ENCODE data around the gene PPTC7. TPM values are rescaled to one million over a fixed set of nuclear protein-coding genes. Genes with fewer than 3 reads are reported as not detected.

PPTC7 gene, protein sequence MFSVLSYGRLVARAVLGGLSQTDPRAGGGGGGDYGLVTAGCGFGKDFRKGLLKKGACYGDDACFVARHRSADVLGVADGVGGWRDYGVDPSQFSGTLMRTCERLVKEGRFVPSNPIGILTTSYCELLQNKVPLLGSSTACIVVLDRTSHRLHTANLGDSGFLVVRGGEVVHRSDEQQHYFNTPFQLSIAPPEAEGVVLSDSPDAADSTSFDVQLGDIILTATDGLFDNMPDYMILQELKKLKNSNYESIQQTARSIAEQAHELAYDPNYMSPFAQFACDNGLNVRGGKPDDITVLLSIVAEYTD
- 10 to 100 TPM; 24.4 to 26.8 TPM for total RNA-seq

DNA sequence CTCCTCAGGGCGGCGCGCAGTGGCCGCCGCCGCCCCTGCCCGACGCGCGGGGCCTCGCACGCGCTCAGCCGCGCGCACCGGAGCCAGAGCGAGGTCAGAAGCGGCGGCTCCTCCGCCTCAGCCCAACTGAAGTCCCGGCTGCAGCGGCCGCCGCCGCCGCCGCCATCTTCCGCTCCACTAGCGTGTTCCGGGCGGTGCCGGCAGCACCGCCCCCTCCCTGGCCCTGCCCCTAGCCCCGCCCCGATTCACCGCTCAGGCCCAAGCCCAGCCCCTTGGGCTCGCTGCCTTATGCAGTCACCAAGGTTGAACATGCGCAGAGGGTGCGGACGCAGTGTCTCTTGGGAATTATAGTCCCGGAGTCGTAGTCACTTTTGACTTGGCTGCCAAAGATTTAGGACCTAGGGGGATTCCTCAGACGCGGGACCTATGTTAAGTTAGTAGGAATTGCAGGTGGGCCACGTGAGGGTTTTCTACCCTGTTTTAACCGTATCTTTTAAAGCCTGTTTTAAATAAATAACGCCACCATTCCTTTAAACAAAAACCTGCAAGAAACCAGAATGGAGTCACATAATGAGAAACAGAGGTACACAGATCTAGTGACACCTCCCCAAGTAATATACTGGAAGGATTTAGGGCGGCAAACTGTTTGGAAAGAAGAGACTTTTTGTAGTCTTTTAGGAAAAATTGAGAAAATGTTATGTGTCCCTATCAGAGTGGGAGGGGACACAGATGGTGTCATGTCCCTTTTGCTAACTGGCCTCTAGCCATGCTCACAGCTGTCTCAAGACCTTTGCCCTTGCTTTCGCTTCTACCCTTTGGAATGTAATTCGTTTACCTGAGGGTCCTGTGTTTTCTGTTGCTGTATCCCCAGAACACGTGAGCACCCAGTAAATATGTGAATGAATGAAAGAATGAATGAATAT, at the start of gene PPTC7:
Gene PPTC7 (minus strand): TSS at position 182 of the 923 bp plus-strand sequence. CDS start 287 bp downstream, outside the sequence.
- Mint-ChIP-seq H3K4me3 (peak within 1 kb of the TSS; percentile 92), H3K36me3 (ENCODE audit: low read depth) (peaks cover 26% of the 10 kb centered on the region), H3K4me1 (ENCODE audit: low read depth) (peaks cover 64% of the 10 kb centered on the region), H3K9me3 (ENCODE audit: insufficient read depth) (no peaks in the 10 kb centered on the region), H3K27me3 (ENCODE audit: low read depth) (no peaks in the 10 kb centered on the region), H3K27ac (peak within 1 kb of the TSS; percentile 88)
- DNase-seq (peak; percentile 98), ATAC-seq (peak; percentile 95)
- POLR2A ChIA-PET, result interaction anchor here (1.5 kb wide), 1 partner anchor 81 kb away, joined by 3 read pairs; the partner anchor contains the start of genes RAD9B and VPS29
- CTCF ChIA-PET, result interaction anchor here (2.2 to 4.4 kb wide), 3 partner anchors 17 to 133 kb away, joined by 12 to 47 read pairs (median 22); partner anchors contain the start of gene ARPC3

DNA sequence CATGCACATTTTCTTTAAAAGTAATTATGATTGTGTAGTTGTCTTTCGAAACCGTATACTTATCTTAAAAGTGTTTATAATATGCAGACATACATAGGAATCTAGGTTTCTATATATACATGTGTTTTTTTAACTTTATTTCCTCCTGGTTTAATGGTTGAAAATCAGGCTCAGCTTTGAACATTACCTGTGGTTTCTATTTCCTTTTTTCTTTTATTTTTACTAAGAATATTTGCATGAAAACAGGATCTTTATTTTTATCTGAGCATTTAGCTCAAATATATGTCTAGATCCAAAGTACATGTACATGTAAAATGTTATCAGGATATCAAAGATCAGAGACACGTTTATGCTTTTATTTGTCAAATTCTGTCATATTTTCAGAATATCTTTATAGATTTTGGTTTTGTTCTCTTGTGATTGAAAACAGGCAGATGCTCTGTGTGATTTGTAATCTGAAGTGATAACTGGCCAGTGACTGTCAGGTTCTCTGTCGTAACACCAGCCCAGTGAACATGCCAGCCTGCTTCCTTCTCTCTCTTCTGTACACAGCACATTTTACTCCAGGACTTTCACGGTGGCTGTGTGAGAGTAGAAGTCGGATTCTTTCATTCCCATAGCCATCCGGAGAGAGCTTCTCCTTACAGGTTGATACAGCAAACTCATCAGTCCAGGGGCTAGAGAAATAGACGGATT, 44.5 kb upstream of the PPTC7 start:
- ChIA-PET CTCF (interaction anchor here (1.3 kb wide), 2 partner anchors 11 to 70 kb away, joined by 4 to 5 read pairs; no protein-coding TSS in a partner anchor), POLR2A (no interaction called here)
- peak overlapping the region; percentile 72 for H3K27ac Mint-ChIP-seq
- ATAC-seq (no peak), DNase-seq (no peak)
- H3K36me3 Mint-ChIP-seq (ENCODE audit: low read depth), result peaks cover 10% of the 10 kb centered on the region
- peaks cover 16% of the 10 kb centered on the region for H3K4me1 Mint-ChIP-seq (ENCODE audit: low read depth)
- H3K9me3 Mint-ChIP-seq (ENCODE audit: insufficient read depth), result no peaks in the 10 kb centered on the region
- no peaks in the 10 kb centered on the region for H3K27me3 Mint-ChIP-seq (ENCODE audit: low read depth)
- H3K4me3 Mint-ChIP-seq, result no peak overlapping the region

DNA sequence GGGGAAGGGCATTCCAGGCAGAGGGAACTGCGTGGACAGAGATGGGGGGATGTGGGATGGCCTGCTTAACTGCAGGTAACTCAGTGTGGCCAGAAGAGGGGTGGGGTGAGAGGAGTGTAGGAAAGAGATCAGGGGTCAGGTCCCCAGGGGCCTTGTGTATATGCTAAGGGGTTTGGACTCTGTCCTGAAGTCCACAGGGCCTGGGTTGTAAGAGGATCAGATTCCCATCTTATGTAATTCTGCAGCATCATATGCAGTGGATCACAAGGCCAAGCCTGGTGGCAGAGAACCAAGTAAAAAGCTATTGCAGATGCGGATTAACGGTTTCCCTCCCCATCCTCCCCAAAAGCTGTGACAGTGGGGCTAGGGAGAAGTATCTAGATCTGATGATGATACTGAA, 39.5 kb upstream of the PPTC7 start:
- Mint-ChIP-seq H3K9me3 (ENCODE audit: insufficient read depth) (no peaks in the 10 kb centered on the region), H3K4me3 (no peak overlapping the region), H3K36me3 (ENCODE audit: low read depth) (no peaks in the 10 kb centered on the region), H3K27me3 (ENCODE audit: low read depth) (no peaks in the 10 kb centered on the region), H3K27ac (no peak overlapping the region), H3K4me1 (ENCODE audit: low read depth) (peaks cover 15% of the 10 kb centered on the region)
- no peak for DNase-seq
- ATAC-seq, result no peak
- ChIA-PET CTCF (interaction anchor here (1.5 kb wide), 1 partner anchor 21 kb away, joined by 4 read pairs; no protein-coding TSS in a partner anchor), POLR2A (no interaction called here)

DNA sequence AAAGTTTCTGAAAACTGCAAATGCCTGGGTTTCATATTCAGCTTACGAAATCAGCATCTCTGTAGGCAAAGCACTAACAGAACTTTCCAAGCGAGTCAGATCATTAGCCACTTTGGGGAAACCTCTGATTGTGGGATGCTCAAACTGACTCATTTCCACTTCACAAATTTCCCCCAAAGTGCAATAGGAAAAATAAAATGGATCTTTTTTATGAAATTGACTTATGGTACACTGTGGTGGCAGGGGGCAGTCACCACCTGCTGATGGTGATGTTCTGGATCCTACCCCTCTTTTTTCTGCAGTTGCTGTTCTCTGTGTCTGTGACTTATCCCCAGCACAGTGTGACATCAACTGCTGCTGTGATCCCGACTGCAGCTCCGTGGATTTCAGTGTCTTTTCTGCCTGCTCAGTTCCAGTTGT, 36.4 kb upstream of the PPTC7 start:
- POLR2A ChIA-PET, result interaction anchor here (0.8 kb wide), 1 partner anchor 13 kb away, joined by 4 read pairs; no protein-coding TSS in a partner anchor

DNA sequence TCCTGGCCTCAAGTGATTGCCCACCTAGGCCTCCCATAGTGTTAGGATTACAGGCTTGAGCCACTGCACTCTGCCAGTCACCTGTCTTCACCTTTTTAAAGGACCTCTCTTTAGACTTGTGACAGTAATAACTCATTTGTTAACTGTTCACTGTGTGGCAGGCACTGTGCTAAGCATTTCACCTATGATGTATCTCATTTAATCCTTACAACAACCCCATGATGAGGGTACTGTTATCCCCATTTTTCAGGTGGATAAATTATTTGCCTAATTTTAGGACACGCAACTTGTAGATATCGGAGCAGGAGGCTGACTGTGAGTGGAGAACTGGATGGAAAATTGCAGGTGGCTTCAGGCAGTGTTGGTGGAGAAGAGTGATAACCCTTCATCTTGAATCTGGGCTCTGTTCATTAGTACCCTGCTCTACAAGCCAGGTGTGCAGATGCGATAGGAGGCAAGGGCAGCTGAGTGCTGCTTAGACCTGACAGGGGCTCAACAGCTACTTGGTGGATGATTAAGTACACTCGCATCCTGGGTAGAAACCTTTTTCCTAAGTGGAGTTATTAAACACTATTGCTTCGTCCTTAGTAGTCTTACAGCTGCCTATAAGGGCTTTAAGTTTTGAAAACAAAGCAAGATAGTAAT, 33.5 kb upstream of the PPTC7 start:
- POLR2A ChIA-PET, result interaction anchor here (1.3 kb wide), 1 partner anchor 167 kb away, joined by 3 read pairs; the partner anchor contains the start of gene ARPC3
- no peak overlapping the region for H3K27ac Mint-ChIP-seq

More for the DNA sequence above, 36.4 kb upstream of the PPTC7 start:
- peak; percentile 40 for DNase-seq
- H3K36me3 Mint-ChIP-seq (ENCODE audit: low read depth), result no peaks in the 10 kb centered on the region
- no peak overlapping the region for H3K27ac Mint-ChIP-seq
- CTCF ChIA-PET, result interaction anchor here (0.6 to 3.5 kb wide), 15 partner anchors 11 to 268 kb away, joined by 3 to 16 read pairs (median 5); partner anchors contain the start of genes ARPC3, FAM216A and GPN3
- peaks cover 12% of the 10 kb centered on the region for H3K4me1 Mint-ChIP-seq (ENCODE audit: low read depth)
- H3K27me3 Mint-ChIP-seq (ENCODE audit: low read depth), result no peaks in the 10 kb centered on the region
- H3K4me3 Mint-ChIP-seq, result no peak overlapping the region
- ATAC-seq, result peak; percentile 82
- no peaks in the 10 kb centered on the region for H3K9me3 Mint-ChIP-seq (ENCODE audit: insufficient read depth)

DNA sequence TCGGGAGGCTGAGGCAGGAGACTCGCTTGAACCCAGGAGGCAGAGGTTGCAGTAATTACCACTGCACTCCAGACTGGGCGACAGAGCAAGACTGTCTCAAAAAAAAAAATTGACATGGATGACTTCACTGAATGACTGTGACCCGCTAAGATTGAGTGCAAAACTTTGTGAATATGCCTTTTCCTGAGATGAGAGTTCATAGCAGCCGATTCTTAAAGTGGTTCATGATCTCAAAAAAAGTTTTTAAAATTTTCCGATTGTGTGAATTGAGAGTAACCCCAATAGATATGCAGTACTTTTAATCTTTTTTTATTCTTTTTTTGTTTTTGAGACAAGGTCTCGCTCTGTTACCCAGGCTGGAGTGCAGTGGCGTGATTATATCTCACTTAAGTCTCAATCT, 32.1 kb upstream of the PPTC7 start:
- H3K4me1 Mint-ChIP-seq (ENCODE audit: low read depth), result peaks cover 23% of the 10 kb centered on the region
- H3K4me3 Mint-ChIP-seq, result no peak overlapping the region
- no peaks in the 10 kb centered on the region for H3K36me3 Mint-ChIP-seq (ENCODE audit: low read depth)
- DNase-seq (no peak), ATAC-seq (no peak)
- H3K27me3 Mint-ChIP-seq (ENCODE audit: low read depth), result no peaks in the 10 kb centered on the region
- CTCF ChIA-PET, result interaction anchor here (1.2 to 8.4 kb wide), 4 partner anchors 14 to 165 kb away, joined by 6 to 70 read pairs (median 18); partner anchors contain the start of genes ARPC3, FAM216A and GPN3
- H3K27ac Mint-ChIP-seq, result no peak overlapping the region
- POLR2A ChIA-PET, result interaction anchor here (0.9 to 1.3 kb wide), 2 partner anchors 74 to 165 kb away, joined by 3 to 4 read pairs; partner anchors contain the start of genes ARPC3 and HVCN1
- H3K9me3 Mint-ChIP-seq (ENCODE audit: insufficient read depth), result no peaks in the 10 kb centered on the region

More for the DNA sequence above, 33.5 kb upstream of the PPTC7 start:
- no peaks in the 10 kb centered on the region for H3K36me3 Mint-ChIP-seq (ENCODE audit: low read depth)
- peaks cover 17% of the 10 kb centered on the region for H3K4me1 Mint-ChIP-seq (ENCODE audit: low read depth)
- CTCF ChIA-PET, result interaction anchor here (0.7 to 8.4 kb wide), 5 partner anchors 15 to 166 kb away, joined by 3 to 70 read pairs (median 6); partner anchors contain the start of gene ARPC3
- DNase-seq (no peak), ATAC-seq (no peak)
- H3K4me3 Mint-ChIP-seq, result no peak overlapping the region
- no peaks in the 10 kb centered on the region for H3K27me3 Mint-ChIP-seq (ENCODE audit: low read depth)
- H3K9me3 Mint-ChIP-seq (ENCODE audit: insufficient read depth), result no peaks in the 10 kb centered on the region

DNA sequence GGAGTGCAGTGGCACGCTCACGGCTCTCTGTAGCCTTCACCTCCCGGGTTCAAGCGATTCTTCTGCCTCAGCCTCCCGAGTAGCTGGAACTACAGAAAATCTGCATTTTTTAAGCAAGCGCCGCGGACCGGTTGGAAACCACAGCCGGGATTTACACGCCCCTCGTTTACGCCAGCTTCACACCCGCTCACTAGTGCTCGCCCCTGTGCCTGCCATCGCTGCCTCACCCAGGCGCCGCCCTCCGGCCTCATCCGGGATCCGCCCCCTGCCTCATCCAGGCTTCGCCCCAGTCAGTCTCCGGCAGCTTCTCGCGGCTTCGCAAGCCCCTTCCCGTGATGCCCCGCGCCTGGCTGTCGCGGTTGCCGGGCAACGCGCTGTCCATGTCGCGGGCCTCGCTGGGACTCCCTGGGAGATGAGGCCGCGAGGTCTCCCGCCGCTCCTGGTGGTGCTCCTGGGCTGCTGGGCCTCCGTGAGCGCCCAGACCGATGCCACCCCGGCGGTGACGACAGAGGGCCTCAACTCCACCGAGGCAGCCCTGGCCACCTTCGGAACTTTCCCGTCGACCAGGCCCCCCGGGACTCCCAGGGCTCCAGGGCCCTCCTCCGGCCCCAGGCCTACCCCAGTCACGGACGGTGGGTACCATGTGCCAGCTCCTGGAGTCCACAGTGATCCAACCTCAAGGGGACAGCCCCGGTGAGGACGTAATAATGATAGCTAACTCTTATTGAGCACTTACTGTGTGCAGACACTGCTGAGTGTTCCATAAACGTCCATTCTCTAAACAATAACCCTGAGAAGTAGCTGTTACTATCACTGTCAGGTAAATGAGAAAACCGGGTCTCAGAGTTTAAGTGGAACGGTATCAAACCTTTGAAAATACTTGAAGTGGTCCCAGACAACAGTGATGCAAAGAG, 30.9 kb upstream of the PPTC7 start, which contains the start of gene TCTN1:
Gene TCTN1 (plus strand): TSS at position 359 of the 914 bp plus-strand sequence. CDS start 54 bp downstream, at position 413.
- Mint-ChIP-seq H3K36me3 (ENCODE audit: low read depth) (no peaks in the 10 kb centered on the region), H3K27ac (peak within 1 kb of the TSS; percentile 92), H3K4me1 (ENCODE audit: low read depth) (peaks cover 17% of the 10 kb centered on the region), H3K4me3 (peak within 1 kb of the TSS; percentile 83), H3K27me3 (ENCODE audit: low read depth) (no peaks in the 10 kb centered on the region), H3K9me3 (ENCODE audit: insufficient read depth) (no peaks in the 10 kb centered on the region)
- POLR2A ChIA-PET, result interaction anchor here (0.7 to 2.0 kb wide), 11 partner anchors 8 to 216 kb away, joined by 3 to 7 read pairs (median 3); partner anchors contain the start of genes ARPC3, FAM216A and GPN3
- CTCF ChIA-PET, result interaction anchor here (0.6 to 8.4 kb wide), 12 partner anchors 10 to 274 kb away, joined by 3 to 70 read pairs (median 4); partner anchors contain the start of genes ARPC3, FAM216A and GPN3
- ATAC-seq, result peak; percentile 100
- peak; percentile 99 for DNase-seq

DNA sequence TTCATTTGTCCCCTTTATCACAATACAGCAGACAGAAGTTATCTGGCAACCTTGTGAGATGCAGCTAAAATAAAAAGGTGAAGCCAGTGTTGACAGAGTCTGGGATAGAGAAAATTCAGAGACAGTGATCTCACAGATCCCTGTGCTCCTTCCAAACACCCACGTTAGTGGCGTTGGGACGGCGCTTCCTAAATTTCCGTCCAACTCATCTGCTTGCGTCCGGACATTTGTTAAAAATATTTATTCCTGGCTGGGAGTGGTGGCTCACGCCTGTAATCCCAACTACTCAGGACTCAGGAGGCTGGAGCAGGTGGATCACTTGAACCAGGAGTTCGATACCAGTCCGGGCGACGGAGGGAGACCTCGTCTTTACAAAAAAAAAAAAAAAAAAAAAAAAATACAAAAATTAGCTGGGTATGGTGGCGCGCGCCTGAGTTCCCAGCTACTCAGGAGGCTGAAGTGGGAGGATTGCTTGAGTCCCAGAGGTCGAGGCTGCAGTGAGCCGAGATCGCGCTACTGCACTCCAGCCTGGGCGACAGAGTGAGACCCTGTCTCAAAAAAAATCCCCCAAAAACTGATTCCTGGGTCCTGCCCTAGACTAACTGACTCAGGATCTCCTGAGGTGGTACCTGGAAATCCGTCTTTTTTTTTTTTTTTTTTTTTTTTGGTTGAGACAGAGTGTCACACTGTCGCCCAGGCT, 30.1 kb upstream of the PPTC7 start:
- H3K36me3 Mint-ChIP-seq (ENCODE audit: low read depth), result no peaks in the 10 kb centered on the region
- H3K4me3 Mint-ChIP-seq, result peak overlapping the region; percentile 83
- DNase-seq, result no peak
- peak overlapping the region; percentile 92 for H3K27ac Mint-ChIP-seq
- ChIA-PET POLR2A (interaction anchor here (0.7 to 2.0 kb wide), 8 partner anchors 7 to 163 kb away, joined by 3 to 6 read pairs (median 4); partner anchors contain the start of gene ARPC3), CTCF (interaction anchor here (0.8 to 8.4 kb wide), 11 partner anchors 11 to 274 kb away, joined by 3 to 70 read pairs (median 4); partner anchors contain the start of genes ARPC3, FAM216A and GPN3)
- no peaks in the 10 kb centered on the region for H3K27me3 Mint-ChIP-seq (ENCODE audit: low read depth)
- H3K9me3 Mint-ChIP-seq (ENCODE audit: insufficient read depth), result no peaks in the 10 kb centered on the region
- no peak for ATAC-seq
- H3K4me1 Mint-ChIP-seq (ENCODE audit: low read depth), result peaks cover 17% of the 10 kb centered on the region

DNA sequence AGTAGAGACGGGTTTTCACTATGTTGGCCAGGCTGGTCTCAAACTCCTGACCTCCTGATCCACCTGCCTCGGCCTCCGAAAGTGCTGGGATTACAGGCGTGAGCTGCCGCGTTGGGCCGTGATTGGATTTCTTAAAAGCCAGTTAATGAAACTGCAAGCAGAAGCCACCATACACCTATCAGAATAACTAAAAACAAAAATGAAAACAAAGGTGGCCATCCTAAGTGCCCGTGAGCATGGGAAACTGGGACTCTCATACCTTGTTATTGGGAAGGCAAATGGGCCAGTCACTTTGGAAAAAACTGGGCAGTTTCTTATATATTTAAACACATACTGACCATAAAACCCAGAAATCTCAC, 23.1 kb upstream of the PPTC7 start:
- ChIA-PET CTCF (interaction anchor here (0.8 to 8.8 kb wide), 7 partner anchors 15 to 156 kb away, joined by 3 to 266 read pairs (median 4); partner anchors contain the start of genes ARPC3, RAD9B and VPS29), POLR2A (interaction anchor here (0.6 to 2.0 kb wide), 7 partner anchors 8 to 324 kb away, joined by 3 to 9 read pairs (median 4); partner anchors contain the start of genes ARPC3, RAD9B, TCTN1 and VPS29)
- Mint-ChIP-seq H3K27me3 (ENCODE audit: low read depth) (no peaks in the 10 kb centered on the region), H3K4me3 (peak overlapping the region; percentile 74), H3K27ac (peak overlapping the region; percentile 83), H3K36me3 (ENCODE audit: low read depth) (no peaks in the 10 kb centered on the region), H3K4me1 (ENCODE audit: low read depth) (peaks cover 17% of the 10 kb centered on the region), H3K9me3 (ENCODE audit: insufficient read depth) (no peaks in the 10 kb centered on the region)
- DNase-seq (no peak), ATAC-seq (no peak)

Data from activated CD8-positive, alpha-beta T cell treated with anti-CD3 and anti-CD28 coated beads, Interleukin-2, amount 10 ng/mL, durations not matched to agents 7 days and 5 days (primary cell).